CD4-positive, alpha-beta T cell treated with Interleukin-15 for 4 hours (primary cell): ENCODE measurements around the gene OR4F3.
"Not testable (repeated sequence)": the region's sequence is repeated elsewhere in the genome, so short reads cannot be mapped to it uniquely, and the experiment has no call there.

Experiments used
- DNase-seq: peaks from one replicate; pipeline ENCODE4 v3.0.0-alpha.2; 2020; ENCODE audit warnings: low spot score

The OR4F3 gene

GRCh38 chr5:181366968-181367367, at the start of gene OR4F3:
OR4F3 (plus strand) TSS chr5:181367268.
- not testable (repeated sequence) for DNase-seq
